Endothelial cell (in vitro differentiated cells): ENCODE results near the gene ANKRD13D. TPM values are rescaled to one million over a fixed set of nuclear protein-coding genes. Genes with fewer than 3 reads are reported as not detected.

ENCODE experiments used
- DNase-seq: peaks from one replicate; pipeline ENCODE4 v3.0.0; 2021; ENCODE audit warnings: low spot score
- H3K27ac Mint-ChIP-seq: one replicate; pipeline ENCODE4 v1.8.0; 2021; ENCODE audit warnings: mixed read lengths, inconsistent platforms; ENCODE audit not compliant: unreplicated experiment
- H3K27me3 Mint-ChIP-seq: one replicate; pipeline ENCODE4 v1.8.0; 2021; ENCODE audit warnings: mild to moderate bottlenecking, moderate library complexity, mixed read lengths, inconsistent platforms; ENCODE audit not compliant: unreplicated experiment
- H3K36me3 Mint-ChIP-seq: one replicate; pipeline ENCODE4 v1.8.0; 2021; ENCODE audit warnings: mild to moderate bottlenecking, low read depth, mixed read lengths, inconsistent platforms; ENCODE audit not compliant: unreplicated experiment
- H3K4me1 Mint-ChIP-seq: one replicate; pipeline ENCODE4 v1.8.0; 2021; ENCODE audit warnings: mild to moderate bottlenecking, mixed read lengths, inconsistent platforms; ENCODE audit not compliant: unreplicated experiment
- H3K4me3 Mint-ChIP-seq: one replicate; pipeline ENCODE4 v1.8.0; 2021; ENCODE audit warnings: mild to moderate bottlenecking, mixed read lengths, inconsistent platforms; ENCODE audit not compliant: unreplicated experiment
- H3K9me3 Mint-ChIP-seq: one replicate; pipeline ENCODE4 v1.8.0; 2021; ENCODE audit warnings: mixed read lengths, inconsistent platforms; ENCODE audit not compliant: unreplicated experiment
- CTCF ChIP-seq: fragments of 200-600 bp; sonication (generic); IDR thresholded peaks from one replicate; pipeline ENCODE4 v1.5.0; 2021; ENCODE audit warnings: antibody characterized with exemption; ENCODE audit not compliant: unreplicated experiment
- total RNA-seq: library from RNA; stranded (reverse); fragmentation: NEBNext Ultra II Directional; extraction: Animal tissue kit (Norgen Biotek cat#: 25700); gene quantifications from one replicate; pipeline ENCODE4 v1.2.1, GENCODE V29; 2021; ENCODE audit not compliant: unreplicated experiment

ANKRD13D gene
- total RNA-seq, 1 donor from 2014 or later = 65.1 TPM

DNA sequence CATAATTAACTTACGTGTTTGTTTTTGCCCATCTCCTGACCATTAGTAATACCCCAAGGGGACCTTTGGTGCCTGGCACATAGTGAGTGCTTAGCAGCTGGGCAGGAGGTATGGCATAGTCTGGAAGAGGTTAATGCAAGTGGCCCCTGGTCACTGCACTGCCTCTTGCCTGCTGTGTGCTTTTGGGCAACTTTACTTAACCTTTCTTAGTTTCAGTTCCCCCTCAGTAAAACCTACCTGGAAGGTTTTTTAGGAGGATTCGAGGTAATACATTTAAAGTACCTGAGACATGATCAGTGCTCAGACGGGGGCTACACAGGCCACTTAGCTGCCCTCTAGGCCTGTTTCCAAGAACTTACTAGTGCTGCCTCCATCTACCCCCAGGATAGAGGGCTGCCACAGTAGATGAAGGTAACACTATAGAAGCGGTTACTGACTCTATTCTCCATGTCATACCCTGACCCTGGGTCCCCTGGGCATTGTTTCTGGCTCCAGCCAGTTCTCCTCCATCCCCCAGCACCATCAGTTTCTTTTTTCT is 60.9 kb downstream of the ANKRD13D start:
- Mint-ChIP-seq H3K36me3 (no peaks in the 10 kb centered on the region), H3K4me1 (peaks cover 71% of the 10 kb centered on the region), H3K9me3 (no peaks in the 10 kb centered on the region), H3K27ac (peak overlapping the region; percentile 95), H3K27me3 (peaks cover 3% of the 10 kb centered on the region), H3K4me3 (peak overlapping the region; percentile 43)
- no peak for TF ChIP-seq CTCF
- no peak for DNase-seq

- Mint-ChIP-seq H3K4me1 (peaks cover 58% of the 10 kb centered on the region), H3K27me3 (peaks cover 5% of the 10 kb centered on the region), H3K36me3 (no peaks in the 10 kb centered on the region), H3K4me3 (peak overlapping the region; percentile 67), H3K27ac (peak overlapping the region; percentile 52), H3K9me3 (no peaks in the 10 kb centered on the region)
- DNase-seq = no peak
- TF ChIP-seq CTCF = peak; percentile 88
Measured at GRCh38 chr11:67351275-67352005, 62.3 kb downstream of the ANKRD13D start.

Other genes starting within 250 kb of the ANKRD13D start
- gene RHOD, start 232.5 kb upstream of the ANKRD13D start, total RNA-seq = 10.5 TPM
- gene KDM2A, start 170.0 kb upstream of the ANKRD13D start, total RNA-seq = 76.9 TPM
- gene GRK2, start 22.8 kb upstream of the ANKRD13D start, total RNA-seq = 92.7 TPM
- gene SSH3, start 14.2 kb downstream of the ANKRD13D start, total RNA-seq = 7.3 TPM
- gene POLD4, start 64.2 kb downstream of the ANKRD13D start, total RNA-seq = 92.1 TPM
- 12.6 TPM for gene CLCF1, start 84.3 kb downstream of the ANKRD13D start, total RNA-seq
- 18.4 TPM for gene RAD9A, start 102.7 kb downstream of the ANKRD13D start, total RNA-seq
- 249 TPM for gene PPP1CA, start 112.6 kb downstream of the ANKRD13D start, total RNA-seq
- gene TBC1D10C, start 114.8 kb downstream of the ANKRD13D start, total RNA-seq = 13.2 TPM
- not detected for gene CARNS1, start 126.4 kb downstream of the ANKRD13D start, total RNA-seq
- 44.2 TPM for gene RPS6KB2, start 139.2 kb downstream of the ANKRD13D start, total RNA-seq
- 12.9 TPM for gene PTPRCAP, start 148.4 kb downstream of the ANKRD13D start, total RNA-seq
- gene CORO1B, start 154.2 kb downstream of the ANKRD13D start, total RNA-seq = 252 TPM
- gene GPR152, start 163.4 kb downstream of the ANKRD13D start, total RNA-seq = not detected
- gene CABP4, start 166.1 kb downstream of the ANKRD13D start, total RNA-seq = not detected
- 47.4 TPM for gene TMEM134, start 179.9 kb downstream of the ANKRD13D start, total RNA-seq
- gene AIP, start 193.7 kb downstream of the ANKRD13D start, total RNA-seq = 32.9 TPM
- 11.5 TPM for gene PITPNM1, start 216.1 kb downstream of the ANKRD13D start, total RNA-seq
- 27.8 TPM for gene CDK2AP2, start 218.9 kb downstream of the ANKRD13D start, total RNA-seq
- gene CABP2, start 234.1 kb downstream of the ANKRD13D start, total RNA-seq = not detected